IMR-90 (cell line): ENCODE data around the gene AFAP1L2. TPM values are rescaled to one million over a fixed set of nuclear protein-coding genes. Genes with fewer than 3 reads are reported as not detected.

Source experiments
- ATAC-seq: fragments of 200-7000 bp; cut with Tn5 transposase; 2 replicates; pipeline ENCODE4 v1.9.1; 2020; ENCODE audit warnings: low read depth, mild to moderate bottlenecking, moderate library complexity
- BruUV-seq: library from RNA; stranded (reverse); fragments of 400-500 nt; replicated peaks from 2 replicates; lab custom pipeline; 2021; lab: Mats Ljungman, UMichigan
- CTCF ChIA-PET: fragments of 300-600 bp; formaldehyde crosslinking; extraction: SDS; loops from one replicate; lab custom pipeline; 2021; ENCODE audit warnings: antibody characterized with exemption; lab: Yijun Ruan, JAX
- POLR2A ChIA-PET: fragments of 300-600 bp; sonication (Branson Sonifier 250); formaldehyde crosslinking; loops from one replicate; lab custom pipeline; 2022; ENCODE audit warnings: antibody characterized with exemption; ENCODE audit not compliant: unreplicated experiment; lab: Charles Lee
- DNase-seq: peaks from one replicate; pipeline ENCODE4 v3.0.0; 2013
- H2AFZ ChIP-seq: replicated peaks from 2 replicates; pipeline ENCODE3; 2013; ENCODE audit warnings: low read length, mild to moderate bottlenecking; ENCODE audit not compliant: poor library complexity
- H2AK5ac ChIP-seq: 2 replicates; pipeline ENCODE4 v1.6.1; 2013; ENCODE audit warnings: low read depth, low read length, inconsistent platforms
- H2AK9ac ChIP-seq: replicated peaks from 2 replicates; pipeline ENCODE3; 2013; ENCODE audit warnings: mild to moderate bottlenecking, low read depth, low read length, moderate library complexity; ENCODE audit not compliant: poor library complexity
- H2BK120ac ChIP-seq: 2 replicates; pipeline ENCODE4 v1.6.1; 2013; ENCODE audit warnings: low read depth, low read length, inconsistent platforms
- H2BK15ac ChIP-seq: 3 replicates; pipeline ENCODE4 v1.6.1; 2013; ENCODE audit warnings: low read depth, low read length, inconsistent platforms
- H2BK20ac ChIP-seq: 2 replicates; pipeline ENCODE4 v1.6.1; 2013; ENCODE audit warnings: low read depth, mild to moderate bottlenecking, inconsistent platforms, low read length, moderate library complexity
- H2BK5ac ChIP-seq: 2 replicates; pipeline ENCODE4 v1.6.1; 2013; ENCODE audit warnings: mild to moderate bottlenecking, low read depth, low read length, inconsistent platforms; ENCODE audit not compliant: poor library complexity, severe bottlenecking
- H3K14ac ChIP-seq: replicated peaks from 2 replicates; pipeline ENCODE4 v1.6.1; 2013; ENCODE audit warnings: low read depth, low read length, inconsistent platforms
- H3K18ac ChIP-seq: 2 replicates; pipeline ENCODE4 v1.6.1; 2013; ENCODE audit warnings: low read depth, low read length, control low read depth
- H3K23ac ChIP-seq: 2 replicates; pipeline ENCODE4 v1.6.1; 2013; ENCODE audit warnings: low read depth, low read length, inconsistent platforms
- H3K27ac ChIP-seq: 2 replicates; pipeline ENCODE4 v1.5.1; 2013; ENCODE audit warnings: mild to moderate bottlenecking, control low read depth, low read length; ENCODE audit not compliant: insufficient read depth
- H3K27me3 ChIP-seq: 2 replicates; pipeline ENCODE4 v1.6.1; 2013; ENCODE audit warnings: low read length; ENCODE audit not compliant: control insufficient read depth, insufficient read depth
- H3K36me3 ChIP-seq: 2 replicates; pipeline ENCODE4 v1.6.1; 2013; ENCODE audit warnings: low read length, mixed read lengths; ENCODE audit not compliant: control insufficient read depth, insufficient read depth
- H3K4ac ChIP-seq: 2 replicates; pipeline ENCODE4 v1.6.1; 2013; ENCODE audit warnings: low read depth, low read length, inconsistent platforms
- H3K4me1 ChIP-seq: 2 replicates; pipeline ENCODE4 v1.6.1; 2013; ENCODE audit warnings: low read length, mixed read lengths; ENCODE audit not compliant: control insufficient read depth, insufficient read depth
- H3K4me2 ChIP-seq: 2 replicates; pipeline ENCODE4 v1.6.1; 2013; ENCODE audit warnings: low read depth, mild to moderate bottlenecking, control low read depth, low read length, moderate library complexity
- H3K4me3 ChIP-seq: 2 replicates; pipeline ENCODE4 v1.5.1; 2013; ENCODE audit warnings: low read depth, mild to moderate bottlenecking, control low read depth, low read length, moderate library complexity; ENCODE audit not compliant: insufficient read depth
- H3K56ac ChIP-seq: 2 replicates; pipeline ENCODE4 v1.6.1; 2013; ENCODE audit warnings: low read length, inconsistent platforms; ENCODE audit not compliant: insufficient read depth; ENCODE audit errors: extremely low read depth
- H3K79me1 ChIP-seq, 2 experiments: 2 replicates each; pipeline ENCODE4 v1.6.1; 2013; ENCODE audit warnings: low read length in 2 of 2, inconsistent platforms in 1 of 2, low read depth in 1 of 2
- H3K9ac ChIP-seq: 2 replicates; pipeline ENCODE4 v1.6.1; 2013; ENCODE audit warnings: low read depth, low read length, control low read depth
- H3K9me1 ChIP-seq: 2 replicates; pipeline ENCODE4 v1.6.1; 2013; ENCODE audit warnings: low read length, inconsistent platforms; ENCODE audit not compliant: insufficient read depth
- H3K9me3 ChIP-seq: 2 replicates; pipeline ENCODE4 v1.6.1; 2013; ENCODE audit warnings: low read length; ENCODE audit not compliant: control insufficient read depth, insufficient read depth
- H4K20me1 ChIP-seq: 2 replicates; pipeline ENCODE4 v1.6.1; 2013; ENCODE audit warnings: low read length, inconsistent platforms; ENCODE audit not compliant: insufficient read depth
- H4K5ac ChIP-seq: 2 replicates; pipeline ENCODE4 v1.6.1; 2013; ENCODE audit warnings: mild to moderate bottlenecking, low read depth, low read length, control low read depth
- H4K8ac ChIP-seq, 2 experiments: 2 replicates each; pipeline ENCODE4 v1.6.1; 2013; ENCODE audit warnings: low read depth in 2 of 2, low read length in 2 of 2, control low read depth in 1 of 2, inconsistent platforms in 1 of 2
- H4K91ac ChIP-seq: 2 replicates; pipeline ENCODE4 v1.6.1; 2013; ENCODE audit warnings: low read depth, low read length, inconsistent platforms; ENCODE audit not compliant: insufficient read depth
- BHLHE40 ChIP-seq: fragments of 150-350 bp; IDR thresholded peaks from 2 replicates; pipeline ENCODE4 v1.6.1; 2016; ENCODE audit warnings: mild to moderate bottlenecking, low read depth, low read length
- CEBPB ChIP-seq: IDR thresholded peaks from 2 replicates; pipeline ENCODE4 v1.6.1; 2012; ENCODE audit warnings: low read depth, low read length, improper control_type of control experiment
- CHD1 ChIP-seq: IDR thresholded peaks from 2 replicates; pipeline ENCODE4 v1.6.1; 2012; ENCODE audit warnings: low read depth, low read length, improper control_type of control experiment
- FOS ChIP-seq: fragments of 150-350 bp; IDR thresholded peaks from 2 replicates; pipeline ENCODE4 v1.6.1; 2016; ENCODE audit warnings: low read depth, low read length
- MAFK ChIP-seq: IDR thresholded peaks from 2 replicates; pipeline ENCODE4 v1.6.1; 2012; ENCODE audit warnings: low read depth, low read length, improper control_type of control experiment
- MAZ ChIP-seq: IDR thresholded peaks from 2 replicates; pipeline ENCODE4 v1.6.1; 2012; ENCODE audit warnings: low read depth, mild to moderate bottlenecking, low read length, improper control_type of control experiment, moderate library complexity, borderline replicate concordance
- MXI1 ChIP-seq: IDR thresholded peaks from 2 replicates; pipeline ENCODE4 v1.6.1; 2012; ENCODE audit warnings: low read depth, mild to moderate bottlenecking, low read length, moderate library complexity, borderline replicate concordance
- NFE2L2 ChIP-seq: fragments of 150-350 bp; IDR thresholded peaks from 2 replicates; pipeline ENCODE4 v1.6.1; 2016; ENCODE audit warnings: low read depth, mild to moderate bottlenecking, low read length
- POLR2A ChIP-seq: IDR thresholded peaks from 2 replicates; pipeline ENCODE4 v1.6.1; 2012; ENCODE audit warnings: mild to moderate bottlenecking, low read depth, low read length
- RAD21 ChIP-seq: IDR thresholded peaks from 2 replicates; pipeline ENCODE4 v1.6.1; 2012; ENCODE audit warnings: low read length, improper control_type of control experiment
- RCOR1 ChIP-seq: IDR thresholded peaks from 2 replicates; pipeline ENCODE4 v1.6.1; 2012; ENCODE audit warnings: mild to moderate bottlenecking, low read length, improper control_type of control experiment; ENCODE audit not compliant: insufficient replicate concordance
- RFX5 ChIP-seq: IDR thresholded peaks from 2 replicates; pipeline ENCODE4 v1.8.0; 2012; ENCODE audit warnings: low read depth, mild to moderate bottlenecking, low read length, moderate library complexity
- SMC3 ChIP-seq: fragments of 150-350 bp; IDR thresholded peaks from 2 replicates; pipeline ENCODE4 v1.6.1; 2016; ENCODE audit warnings: low read depth, mild to moderate bottlenecking, antibody characterized with exemption, low read length, moderate library complexity
- WGBS, 2 experiments: methylation state at CpG; one replicate each; pipeline versions ENCODE4 v1.1.5 to v1.1.7; 2013; ENCODE audit warnings: missing lambda C conversion rate in 2 of 2; ENCODE audit not compliant: insufficient read length in 1 of 2; ENCODE audit errors: extremely low coverage in 2 of 2; 5-methylcytosine and 5-hydroxymethylcytosine counted together
- dilution Hi-C: fragments of 300-500 bp; cut with HindIII; formaldehyde crosslinking; loops from one replicate; pipeline ENCODE4 v1.14.3; 2018; ENCODE audit warnings: low sequenced_read_pairs; ENCODE audit not compliant: unreplicated experiment
- in situ Hi-C: fragments of 300-500 bp; cut with MboI; formaldehyde crosslinking; loops from 3 replicates; pipeline ENCODE4 v1.14.3; 2019; ENCODE audit warnings: low sequenced_read_pairs, inconsistent platforms, mixed read lengths
- intact Hi-C: fragments of 100-400 bp; cut with micrococcal nuclease; formaldehyde crosslinking; loops from 2 replicates; pipeline ENCODE4 v1.10.0; 2022
- polyA plus RNA-seq, 3 experiments: library from polyadenylated mRNA; depleted of rRNA; stranded (reverse); fragments of >200 nt; gene quantifications; 2 replicates each; pipeline ENCODE4 v1.2.3, GENCODE V29; 2012; ENCODE audit warnings: low replicate concordance in 1 of 3
- total RNA-seq: library from RNA; depleted of rRNA; stranded (reverse); fragments of >200 nt; gene quantifications from 2 replicates; pipeline ENCODE4 v1.2.3, GENCODE V29; 2012
- TF ChIP-seq, protein P1 (sequence below): fragments of 150-350 bp; IDR thresholded peaks from 2 replicates; pipeline ENCODE4 v1.6.1; 2016; ENCODE audit warnings: low read depth, mild to moderate bottlenecking, low read length, moderate library complexity, borderline replicate concordance
- TF ChIP-seq, protein P2 (sequence below): conservative IDR thresholded peaks from 2 replicates; pipeline ENCODE4 v1.5.1; 2012; ENCODE audit warnings: mild to moderate bottlenecking, low read depth, low read length, improper control_type of control experiment
- TF ChIP-seq, protein P3 (sequence below): fragments of 150-350 bp; IDR thresholded peaks from 2 replicates; pipeline ENCODE4 v1.6.1; 2017; ENCODE audit warnings: mild to moderate bottlenecking, antibody characterized with exemption, low read length, low read depth

AFAP1L2 gene
- total and polyA plus RNA-seq, 2 of the 4 experiments (the other 2 are of a cell fraction), result under 0.01 to 0.10 TPM

DNA sequence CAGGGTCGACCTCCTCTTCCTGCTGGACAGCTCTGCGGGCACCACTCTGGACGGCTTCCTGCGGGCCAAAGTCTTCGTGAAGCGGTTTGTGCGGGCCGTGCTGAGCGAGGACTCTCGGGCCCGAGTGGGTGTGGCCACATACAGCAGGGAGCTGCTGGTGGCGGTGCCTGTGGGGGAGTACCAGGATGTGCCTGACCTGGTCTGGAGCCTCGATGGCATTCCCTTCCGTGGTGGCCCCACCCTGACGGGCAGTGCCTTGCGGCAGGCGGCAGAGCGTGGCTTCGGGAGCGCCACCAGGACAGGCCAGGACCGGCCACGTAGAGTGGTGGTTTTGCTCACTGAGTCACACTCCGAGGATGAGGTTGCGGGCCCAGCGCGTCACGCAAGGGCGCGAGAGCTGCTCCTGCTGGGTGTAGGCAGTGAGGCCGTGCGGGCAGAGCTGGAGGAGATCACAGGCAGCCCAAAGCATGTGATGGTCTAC lies 118.3 kb downstream of the AFAP1L2 start:
- Histone ChIP-seq H2BK15ac (no peak overlapping the region), H3K27me3 (peaks cover 42% of the 10 kb centered on the region), H2BK120ac (no peak overlapping the region), H3K36me3 (no peaks in the 10 kb centered on the region), H2AFZ (no peak overlapping the region), H3K4ac (no peak overlapping the region), H3K4me1 (no peaks in the 10 kb centered on the region), H2AK5ac (no peak overlapping the region), H2AK9ac (no peak overlapping the region), H3K79me1 (no peaks in the 10 kb centered on the region), H3K27ac (no peak overlapping the region), H3K4me2 (no peak overlapping the region), H3K23ac (no peak overlapping the region), H3K4me3 (no peak overlapping the region), H3K9ac (no peak overlapping the region), H2BK20ac (no peak overlapping the region), H2BK5ac (no peak overlapping the region), H3K56ac (no peak overlapping the region), H3K9me3 (no peaks in the 10 kb centered on the region), H3K9me1 (no peaks in the 10 kb centered on the region), H4K8ac (no peak overlapping the region), H4K5ac (no peak overlapping the region), H3K14ac (no peak overlapping the region), H3K18ac (no peak overlapping the region), H4K91ac (no peak overlapping the region), H4K20me1 (no peaks in the 10 kb centered on the region)
- ChIA-PET CTCF (no interaction called here), POLR2A (no interaction called here)
- no peak for DNase-seq
- WGBS, 2 experiments, result 85% methylated on average over 18 of the region's 31 CpGs; no CpG with 5 or more reads in 1 of the 2 experiments
- BruUV-seq, result no TSS peak
- intact Hi-C loops, result no loop called here
- ATAC-seq, result no peak
- in situ Hi-C loops, result no loop called here
- dilution Hi-C loops, result no loop called here
- TF ChIP-seq MAFK (no peak), FOS (no peak), NFE2L2 (no peak), CEBPB (no peak), SMC3 (no peak), POLR2A (no peak), RCOR1 (no peak), RAD21 (no peak), MXI1 (no peak), MAZ (no peak), CHD1 (no peak), RFX5 (no peak), BHLHE40 (no peak)
- TF ChIP-seq, protein P1, sequence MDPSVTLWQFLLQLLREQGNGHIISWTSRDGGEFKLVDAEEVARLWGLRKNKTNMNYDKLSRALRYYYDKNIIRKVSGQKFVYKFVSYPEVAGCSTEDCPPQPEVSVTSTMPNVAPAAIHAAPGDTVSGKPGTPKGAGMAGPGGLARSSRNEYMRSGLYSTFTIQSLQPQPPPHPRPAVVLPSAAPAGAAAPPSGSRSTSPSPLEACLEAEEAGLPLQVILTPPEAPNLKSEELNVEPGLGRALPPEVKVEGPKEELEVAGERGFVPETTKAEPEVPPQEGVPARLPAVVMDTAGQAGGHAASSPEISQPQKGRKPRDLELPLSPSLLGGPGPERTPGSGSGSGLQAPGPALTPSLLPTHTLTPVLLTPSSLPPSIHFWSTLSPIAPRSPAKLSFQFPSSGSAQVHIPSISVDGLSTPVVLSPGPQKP, result no peak
- TF ChIP-seq, protein P2, sequence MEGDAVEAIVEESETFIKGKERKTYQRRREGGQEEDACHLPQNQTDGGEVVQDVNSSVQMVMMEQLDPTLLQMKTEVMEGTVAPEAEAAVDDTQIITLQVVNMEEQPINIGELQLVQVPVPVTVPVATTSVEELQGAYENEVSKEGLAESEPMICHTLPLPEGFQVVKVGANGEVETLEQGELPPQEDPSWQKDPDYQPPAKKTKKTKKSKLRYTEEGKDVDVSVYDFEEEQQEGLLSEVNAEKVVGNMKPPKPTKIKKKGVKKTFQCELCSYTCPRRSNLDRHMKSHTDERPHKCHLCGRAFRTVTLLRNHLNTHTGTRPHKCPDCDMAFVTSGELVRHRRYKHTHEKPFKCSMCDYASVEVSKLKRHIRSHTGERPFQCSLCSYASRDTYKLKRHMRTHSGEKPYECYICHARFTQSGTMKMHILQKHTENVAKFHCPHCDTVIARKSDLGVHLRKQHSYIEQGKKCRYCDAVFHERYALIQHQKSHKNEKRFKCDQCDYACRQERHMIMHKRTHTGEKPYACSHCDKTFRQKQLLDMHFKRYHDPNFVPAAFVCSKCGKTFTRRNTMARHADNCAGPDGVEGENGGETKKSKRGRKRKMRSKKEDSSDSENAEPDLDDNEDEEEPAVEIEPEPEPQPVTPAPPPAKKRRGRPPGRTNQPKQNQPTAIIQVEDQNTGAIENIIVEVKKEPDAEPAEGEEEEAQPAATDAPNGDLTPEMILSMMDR, result no peak
- TF ChIP-seq, protein P3, sequence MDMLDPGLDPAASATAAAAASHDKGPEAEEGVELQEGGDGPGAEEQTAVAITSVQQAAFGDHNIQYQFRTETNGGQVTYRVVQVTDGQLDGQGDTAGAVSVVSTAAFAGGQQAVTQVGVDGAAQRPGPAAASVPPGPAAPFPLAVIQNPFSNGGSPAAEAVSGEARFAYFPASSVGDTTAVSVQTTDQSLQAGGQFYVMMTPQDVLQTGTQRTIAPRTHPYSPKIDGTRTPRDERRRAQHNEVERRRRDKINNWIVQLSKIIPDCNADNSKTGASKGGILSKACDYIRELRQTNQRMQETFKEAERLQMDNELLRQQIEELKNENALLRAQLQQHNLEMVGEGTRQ, result no peak
